ENCODE data around the gene SDF2.

DNA sequence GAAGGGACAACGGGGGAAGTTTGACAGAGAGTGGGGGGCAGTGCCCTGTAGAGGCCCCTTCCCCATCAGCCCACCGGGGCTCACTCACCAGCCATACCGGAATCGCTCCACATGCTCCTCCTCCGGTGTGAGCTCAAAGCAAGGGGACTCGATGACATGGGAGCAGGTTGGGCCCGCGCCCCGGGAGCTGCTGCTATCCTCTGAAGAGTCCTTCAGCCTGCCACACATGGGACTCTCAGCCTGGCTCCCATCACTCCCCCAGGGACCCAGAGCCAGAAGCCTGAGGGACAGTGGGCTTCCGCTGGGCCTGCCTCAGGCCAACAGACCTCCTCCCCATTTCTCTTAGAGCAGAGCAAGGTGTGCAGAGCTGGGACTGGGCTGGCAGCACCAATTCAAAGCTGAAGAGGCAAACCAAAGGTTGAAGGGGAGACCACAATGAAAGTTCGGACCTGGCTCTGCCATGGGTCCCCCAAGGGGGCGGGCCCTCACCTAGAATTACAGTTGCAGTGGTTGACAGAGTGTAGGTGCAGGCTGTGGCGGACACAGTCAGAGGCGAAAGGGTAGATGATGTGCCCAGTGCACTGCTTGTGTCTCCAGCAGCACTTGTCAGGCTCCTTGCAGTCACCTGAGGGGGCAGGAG, 42.6 kb upstream of the SDF2 start:
- TF ChIP-seq, protein P1, sequence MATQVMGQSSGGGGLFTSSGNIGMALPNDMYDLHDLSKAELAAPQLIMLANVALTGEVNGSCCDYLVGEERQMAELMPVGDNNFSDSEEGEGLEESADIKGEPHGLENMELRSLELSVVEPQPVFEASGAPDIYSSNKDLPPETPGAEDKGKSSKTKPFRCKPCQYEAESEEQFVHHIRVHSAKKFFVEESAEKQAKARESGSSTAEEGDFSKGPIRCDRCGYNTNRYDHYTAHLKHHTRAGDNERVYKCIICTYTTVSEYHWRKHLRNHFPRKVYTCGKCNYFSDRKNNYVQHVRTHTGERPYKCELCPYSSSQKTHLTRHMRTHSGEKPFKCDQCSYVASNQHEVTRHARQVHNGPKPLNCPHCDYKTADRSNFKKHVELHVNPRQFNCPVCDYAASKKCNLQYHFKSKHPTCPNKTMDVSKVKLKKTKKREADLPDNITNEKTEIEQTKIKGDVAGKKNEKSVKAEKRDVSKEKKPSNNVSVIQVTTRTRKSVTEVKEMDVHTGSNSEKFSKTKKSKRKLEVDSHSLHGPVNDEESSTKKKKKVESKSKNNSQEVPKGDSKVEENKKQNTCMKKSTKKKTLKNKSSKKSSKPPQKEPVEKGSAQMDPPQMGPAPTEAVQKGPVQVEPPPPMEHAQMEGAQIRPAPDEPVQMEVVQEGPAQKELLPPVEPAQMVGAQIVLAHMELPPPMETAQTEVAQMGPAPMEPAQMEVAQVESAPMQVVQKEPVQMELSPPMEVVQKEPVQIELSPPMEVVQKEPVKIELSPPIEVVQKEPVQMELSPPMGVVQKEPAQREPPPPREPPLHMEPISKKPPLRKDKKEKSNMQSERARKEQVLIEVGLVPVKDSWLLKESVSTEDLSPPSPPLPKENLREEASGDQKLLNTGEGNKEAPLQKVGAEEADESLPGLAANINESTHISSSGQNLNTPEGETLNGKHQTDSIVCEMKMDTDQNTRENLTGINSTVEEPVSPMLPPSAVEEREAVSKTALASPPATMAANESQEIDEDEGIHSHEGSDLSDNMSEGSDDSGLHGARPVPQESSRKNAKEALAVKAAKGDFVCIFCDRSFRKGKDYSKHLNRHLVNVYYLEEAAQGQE (IDR thresholded peaks at IDR 0.05; ENCODE audit: borderline replicate concordance) = no peak
- TF ChIP-seq, protein P1 (CRISPR knock-in tag; IDR thresholded peaks at IDR 0.05; ENCODE audit: low read depth) = no peak
- no peak for TF ChIP-seq CHAMP1 (IDR thresholded peaks at IDR 0.05)
- TF ChIP-seq CBX5 (IDR thresholded peaks at IDR 0.05; ENCODE audit: borderline replicate concordance, low read depth) = no peak
- no peak for TF ChIP-seq CTCF (IDR thresholded peaks at IDR 0.05 in 2 of 3, conservative IDR thresholded peaks at IDR 0.05 in 1 of 3; ENCODE audit: insufficient read depth in 2 of 3, low read depth in 1 of 3, low read length in 3 of 3)
- TF ChIP-seq CHD2 (IDR thresholded peaks at IDR 0.05; ENCODE audit: low read depth, low read length) = no peak
- TF ChIP-seq ZNF140 (CRISPR knock-in tag; IDR thresholded peaks at IDR 0.05) = no peak
- TF ChIP-seq MNT (conservative IDR thresholded peaks at IDR 0.05) = no peak
